ENCODE results near the gene POU6F2.

The POU6F2 gene

GRCh38 chr7:38975944-38976392 lies 1.7 kb upstream of the POU6F2 start:
- ATAC-seq (ENCODE audit: low read depth) (no peak), DNase-seq (ENCODE audit: low spot score) (peak; percentile 30)
- Histone ChIP-seq H3K9me3 (ENCODE audit: severe bottlenecking) (no peaks in the 10 kb centered on the region), H3K27me3 (ENCODE audit: insufficient read depth, poor library complexity, severe bottlenecking) (peaks cover 52% of the 10 kb centered on the region), H3K27ac (ENCODE audit: poor library complexity, severe bottlenecking) (no peak overlapping the region), H3K36me3 (ENCODE audit: low read depth) (no peaks in the 10 kb centered on the region), H3K4me3 (ENCODE audit: severe bottlenecking) (no peak overlapping the region), H3K4me1 (ENCODE audit: insufficient read depth, poor library complexity, severe bottlenecking) (no peaks in the 10 kb centered on the region)
- no peak for TF ChIP-seq CTCF (IDR thresholded peaks at IDR 0.05; ENCODE audit: poor library complexity, severe bottlenecking)

DNA sequence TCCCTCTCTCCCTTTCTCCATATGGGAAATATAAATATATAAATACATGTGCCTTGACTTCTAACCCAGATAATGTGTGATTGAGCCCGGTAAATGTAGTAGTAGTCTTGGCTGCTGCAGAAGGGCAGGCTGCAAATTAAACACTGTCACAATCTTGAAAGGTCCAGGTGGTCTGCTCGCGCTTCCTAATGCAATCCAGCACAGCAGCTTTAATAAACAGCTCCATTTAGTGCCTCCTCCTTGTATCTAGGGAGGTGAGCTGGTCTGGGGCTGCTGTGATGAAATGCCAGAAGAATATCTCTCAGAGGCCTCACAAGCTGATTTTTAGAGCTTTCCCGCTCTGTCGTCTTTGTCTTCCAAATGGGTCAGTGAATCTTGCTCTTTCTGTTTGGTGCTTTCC lies 782 bp downstream of the POU6F2 start:
- H3K9me3 ChIP-seq (ENCODE audit: severe bottlenecking), result no peaks in the 10 kb centered on the region
- H3K36me3 ChIP-seq (ENCODE audit: low read depth), result no peaks in the 10 kb centered on the region
- peaks cover 46% of the 10 kb centered on the region for H3K27me3 ChIP-seq (ENCODE audit: insufficient read depth, poor library complexity, severe bottlenecking)
- H3K4me1 ChIP-seq (ENCODE audit: insufficient read depth, poor library complexity, severe bottlenecking), result no peaks in the 10 kb centered on the region
- no peak for TF ChIP-seq CTCF (IDR thresholded peaks at IDR 0.05; ENCODE audit: poor library complexity, severe bottlenecking)
- ATAC-seq (ENCODE audit: low read depth) (no peak), DNase-seq (ENCODE audit: low spot score) (no peak)
- H3K27ac ChIP-seq (ENCODE audit: poor library complexity, severe bottlenecking), result no peak overlapping the region
- H3K4me3 ChIP-seq (ENCODE audit: severe bottlenecking), result no peak overlapping the region

GRCh38 chr7:38992203-38992602 lies 14.5 kb downstream of the POU6F2 start:
- DNase-seq (ENCODE audit: low spot score) (no peak), ATAC-seq (ENCODE audit: low read depth) (no peak)
- Histone ChIP-seq H3K27ac (ENCODE audit: poor library complexity, severe bottlenecking) (no peak overlapping the region), H3K27me3 (ENCODE audit: insufficient read depth, poor library complexity, severe bottlenecking) (peaks cover 5% of the 10 kb centered on the region), H3K4me3 (ENCODE audit: severe bottlenecking) (no peak overlapping the region), H3K36me3 (ENCODE audit: low read depth) (no peaks in the 10 kb centered on the region), H3K4me1 (ENCODE audit: insufficient read depth, poor library complexity, severe bottlenecking) (no peaks in the 10 kb centered on the region), H3K9me3 (ENCODE audit: severe bottlenecking) (no peaks in the 10 kb centered on the region)
- no peak for TF ChIP-seq CTCF (IDR thresholded peaks at IDR 0.05; ENCODE audit: poor library complexity, severe bottlenecking)

GRCh38 chr7:39001595-39001994 lies 23.9 kb downstream of the POU6F2 start:
- no peak for DNase-seq (ENCODE audit: low spot score)
- H3K9me3 ChIP-seq (ENCODE audit: severe bottlenecking), result no peaks in the 10 kb centered on the region
- no peak overlapping the region for H3K27ac ChIP-seq (ENCODE audit: poor library complexity, severe bottlenecking)
- H3K27me3 ChIP-seq (ENCODE audit: insufficient read depth, poor library complexity, severe bottlenecking), result no peaks in the 10 kb centered on the region
- H3K4me1 ChIP-seq (ENCODE audit: insufficient read depth, poor library complexity, severe bottlenecking), result no peaks in the 10 kb centered on the region
- TF ChIP-seq CTCF (IDR thresholded peaks at IDR 0.05; ENCODE audit: poor library complexity, severe bottlenecking), result no peak
- no peak overlapping the region for H3K4me3 ChIP-seq (ENCODE audit: severe bottlenecking)
- no peaks in the 10 kb centered on the region for H3K36me3 ChIP-seq (ENCODE audit: low read depth)
- no peak for ATAC-seq (ENCODE audit: low read depth)

- no peak for TF ChIP-seq CTCF (IDR thresholded peaks at IDR 0.05; ENCODE audit: poor library complexity, severe bottlenecking)
- ATAC-seq (ENCODE audit: low read depth) (no peak), DNase-seq (ENCODE audit: low spot score) (no peak)
- Histone ChIP-seq H3K27me3 (ENCODE audit: insufficient read depth, poor library complexity, severe bottlenecking) (no peaks in the 10 kb centered on the region), H3K27ac (ENCODE audit: poor library complexity, severe bottlenecking) (no peak overlapping the region), H3K4me3 (ENCODE audit: severe bottlenecking) (no peak overlapping the region), H3K36me3 (ENCODE audit: low read depth) (no peaks in the 10 kb centered on the region), H3K4me1 (ENCODE audit: insufficient read depth, poor library complexity, severe bottlenecking) (no peaks in the 10 kb centered on the region), H3K9me3 (ENCODE audit: severe bottlenecking) (no peaks in the 10 kb centered on the region)
Measured at GRCh38 chr7:39002755-39003154, 25.0 kb downstream of the POU6F2 start.

Data from RWPE2 (cell line).